ENCODE data around the gene TBCE. TPM values are rescaled to one million over a fixed set of nuclear protein-coding genes. Genes with fewer than 3 reads are reported as not detected.
"Not testable (repeated sequence)": the region's sequence is repeated elsewhere in the genome, so short reads cannot be mapped to it uniquely, and the experiment has no call there.

TBCE gene
- total RNA-seq, 6 donors from 2014 or later = 20.8 to 77.5 (median 26.5) TPM

- no peaks in the 10 kb centered on the region for H3K9me3 ChIP-seq
- H3K4me1 ChIP-seq = peaks cover 0 to 4% (median 0%) of the 10 kb centered on the region in 4 donors
- peak overlapping the region in 2 of 4 donors; percentile 47 to 61 for H3K27ac ChIP-seq
- no peaks in the 10 kb centered on the region for H3K27me3 ChIP-seq
- peaks cover 0 to 87% (median 18%) of the 10 kb centered on the region in 4 donors for H3K36me3 ChIP-seq
- WGBS, 2 donors = 64 to 75% methylated on average over 5 of the region's 5 CpGs
- H3K4me3 ChIP-seq = no peak overlapping the region
- TF ChIP-seq EP300 (IDR thresholded peaks at IDR 0.05) (no peak), POLR2AphosphoS5 (IDR thresholded peaks at IDR 0.05) (no peak), POLR2A (IDR thresholded peaks at IDR 0.05) (no peak), CTCF (IDR thresholded peaks at IDR 0.05) (no peak)
- no peak for DNase-seq
- ATAC-seq (ENCODE audit: low FRiP score in 2 of 2) = peak; percentile 39 to 86
Observed at GRCh38 chr1:235450433-235450832, 83.2 kb downstream of the TBCE start.

- Histone ChIP-seq H3K36me3 (peaks cover 0 to 81% (median 13%) of the 10 kb centered on the region in 4 donors), H3K27ac (peak overlapping the region; percentile 47 to 62 (median 61)), H3K27me3 (no peaks in the 10 kb centered on the region), H3K4me3 (no peak overlapping the region), H3K4me1 (peaks cover 0 to 4% (median 0%) of the 10 kb centered on the region in 4 donors), H3K9me3 (no peaks in the 10 kb centered on the region)
- DNase-seq (no peak), ATAC-seq (ENCODE audit: low FRiP score in 2 of 2) (peak in 1 of 2 donors; percentile 37)
- 63 to 72% methylated on average over 2 of the region's 2 CpGs for WGBS, 2 donors
- TF ChIP-seq EP300 (IDR thresholded peaks at IDR 0.05) = no peak
- no peak for TF ChIP-seq POLR2A (IDR thresholded peaks at IDR 0.05)
- TF ChIP-seq CTCF (IDR thresholded peaks at IDR 0.05) = no peak
- no peak for TF ChIP-seq POLR2AphosphoS5 (IDR thresholded peaks at IDR 0.05)
Observed at GRCh38 chr1:235450886-235451483, 83.8 kb downstream of the TBCE start.

GRCh38 chr1:235454021-235454420, 86.8 kb downstream of the TBCE start:
- no peak for ATAC-seq (ENCODE audit: low FRiP score in 2 of 2)
- H3K4me1 ChIP-seq = peaks cover 0 to 4% (median 0%) of the 10 kb centered on the region in 4 donors
- H3K9me3 ChIP-seq = no peaks in the 10 kb centered on the region
- DNase-seq = no peak
- no peaks in the 10 kb centered on the region for H3K27me3 ChIP-seq
- H3K36me3 ChIP-seq = peaks cover 0 to 51% (median 2%) of the 10 kb centered on the region in 4 donors
- TF ChIP-seq EP300 (IDR thresholded peaks at IDR 0.05) (no peak), POLR2AphosphoS5 (IDR thresholded peaks at IDR 0.05) (no peak)
- WGBS, 2 donors = 92 to 94% methylated on average over 8 of the region's 8 CpGs
- no peak overlapping the region for H3K4me3 ChIP-seq
- H3K27ac ChIP-seq = no peak overlapping the region

GRCh38 chr1:235455097-235455496, 87.9 kb downstream of the TBCE start:
- no peak for TF ChIP-seq EP300 (IDR thresholded peaks at IDR 0.05)
- no peak for TF ChIP-seq POLR2AphosphoS5 (IDR thresholded peaks at IDR 0.05)
- TF ChIP-seq POLR2A (IDR thresholded peaks at IDR 0.05) = no peak

GRCh38 chr1:235455823-235456222, 88.6 kb downstream of the TBCE start:
- ATAC-seq (ENCODE audit: low FRiP score in 2 of 2) (no peak), DNase-seq (no peak)
- WGBS, 2 donors = 70 to 84% methylated on average over 4 of the region's 4 CpGs
- Histone ChIP-seq H3K27ac (no peak overlapping the region), H3K4me3 (no peak overlapping the region), H3K27me3 (no peaks in the 10 kb centered on the region), H3K4me1 (peaks cover 0 to 3% (median 0%) of the 10 kb centered on the region in 4 donors), H3K9me3 (no peaks in the 10 kb centered on the region), H3K36me3 (peaks cover 0 to 33% (median 1%) of the 10 kb centered on the region in 4 donors)
- TF ChIP-seq CTCF (IDR thresholded peaks at IDR 0.05) (no peak), EP300 (IDR thresholded peaks at IDR 0.05) (no peak)

More at GRCh38 chr1:235455097-235455496, 87.9 kb downstream of the TBCE start:
- 84 to 96% methylated on average over 2 of the region's 2 CpGs for WGBS, 2 donors
- peaks cover 0 to 40% (median 2%) of the 10 kb centered on the region in 4 donors for H3K36me3 ChIP-seq
- no peaks in the 10 kb centered on the region for H3K9me3 ChIP-seq
- no peak for ATAC-seq (ENCODE audit: low FRiP score in 2 of 2)
- no peak overlapping the region for H3K4me3 ChIP-seq
- no peak for DNase-seq
- H3K4me1 ChIP-seq = peaks cover 0 to 4% (median 0%) of the 10 kb centered on the region in 4 donors
- no peaks in the 10 kb centered on the region for H3K27me3 ChIP-seq
- no peak overlapping the region for H3K27ac ChIP-seq

- 93 to 98% methylated on average over 7 of the region's 7 CpGs for WGBS, 2 donors
- not testable (repeated sequence) for H3K9me3 ChIP-seq; H3K4me1 ChIP-seq; H3K4me3 ChIP-seq; DNase-seq; H3K27ac ChIP-seq; ATAC-seq (ENCODE audit: low FRiP score in 2 of 2); H3K27me3 ChIP-seq
- H3K36me3 ChIP-seq = peaks cover 0 to 18% (median under 1%) of the 10 kb centered on the region in 4 donors
Observed at GRCh38 chr1:235457856-235458255, 90.6 kb downstream of the TBCE start.

All from upper lobe of left lung (tissue), 6 donors.